Measurements from ENCODE around the gene NHLRC3.
A peak's percentile ranks its signal among the peaks of the same experiment; 100 is the strongest.

NHLRC3 gene

DNA sequence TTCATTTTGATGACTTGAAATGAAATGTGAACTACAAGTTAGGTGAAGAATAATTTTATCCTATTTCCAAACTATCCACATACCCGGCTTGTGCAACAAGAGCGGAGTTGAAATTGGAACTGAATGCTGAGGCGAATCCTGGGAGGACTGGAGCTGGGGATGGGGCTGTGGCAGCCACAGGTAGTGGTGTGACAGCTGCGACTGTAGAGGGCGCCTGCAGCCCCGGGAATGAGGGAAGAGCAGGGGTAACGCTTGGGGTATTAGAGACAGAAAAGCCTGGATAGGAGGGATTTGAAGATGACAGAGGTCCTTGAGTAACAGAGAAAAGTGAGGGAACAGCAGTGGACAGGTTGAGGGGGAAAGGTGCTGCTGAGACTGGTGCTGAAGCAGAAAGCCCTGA is 25.6 kb upstream of the NHLRC3 start:
- Histone ChIP-seq H3K79me2 (ENCODE audit: low read length) (no peaks in the 10 kb centered on the region), H3K27me3 (ENCODE audit: low read depth, low read length) (no peaks in the 10 kb centered on the region), H3K36me3 (replicated peaks; ENCODE audit: low read depth, low read length) (peaks cover 89% of the 10 kb centered on the region), H4K20me1 (ENCODE audit: insufficient read depth, low read length) (0 out of 2 replicates have a peak, but pooled peaks cover 2% of the 10 kb centered on the region), H3K27ac (ENCODE audit: low read length) (no peak overlapping the region), H3K4me1 (ENCODE audit: low read length) (no peaks in the 10 kb centered on the region), H3K9ac (ENCODE audit: low read length) (no peak overlapping the region), H3K9me3 (ENCODE audit: insufficient read depth, low read length) (no peaks in the 10 kb centered on the region), H3K4me2 (ENCODE audit: low read length) (no peak overlapping the region), H3K4me3 (ENCODE audit: low read length) (no peak overlapping the region), H2AFZ (ENCODE audit: low read depth, low read length) (no peak overlapping the region)
- TF ChIP-seq EZH2phosphoT487 (IDR thresholded peaks at IDR 0.05; ENCODE audit: low read depth): no peak
- TF ChIP-seq, protein P1, sequence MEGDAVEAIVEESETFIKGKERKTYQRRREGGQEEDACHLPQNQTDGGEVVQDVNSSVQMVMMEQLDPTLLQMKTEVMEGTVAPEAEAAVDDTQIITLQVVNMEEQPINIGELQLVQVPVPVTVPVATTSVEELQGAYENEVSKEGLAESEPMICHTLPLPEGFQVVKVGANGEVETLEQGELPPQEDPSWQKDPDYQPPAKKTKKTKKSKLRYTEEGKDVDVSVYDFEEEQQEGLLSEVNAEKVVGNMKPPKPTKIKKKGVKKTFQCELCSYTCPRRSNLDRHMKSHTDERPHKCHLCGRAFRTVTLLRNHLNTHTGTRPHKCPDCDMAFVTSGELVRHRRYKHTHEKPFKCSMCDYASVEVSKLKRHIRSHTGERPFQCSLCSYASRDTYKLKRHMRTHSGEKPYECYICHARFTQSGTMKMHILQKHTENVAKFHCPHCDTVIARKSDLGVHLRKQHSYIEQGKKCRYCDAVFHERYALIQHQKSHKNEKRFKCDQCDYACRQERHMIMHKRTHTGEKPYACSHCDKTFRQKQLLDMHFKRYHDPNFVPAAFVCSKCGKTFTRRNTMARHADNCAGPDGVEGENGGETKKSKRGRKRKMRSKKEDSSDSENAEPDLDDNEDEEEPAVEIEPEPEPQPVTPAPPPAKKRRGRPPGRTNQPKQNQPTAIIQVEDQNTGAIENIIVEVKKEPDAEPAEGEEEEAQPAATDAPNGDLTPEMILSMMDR (IDR thresholded peaks at IDR 0.05; ENCODE audit: low read depth, low read length): peak; percentile 36

DNA sequence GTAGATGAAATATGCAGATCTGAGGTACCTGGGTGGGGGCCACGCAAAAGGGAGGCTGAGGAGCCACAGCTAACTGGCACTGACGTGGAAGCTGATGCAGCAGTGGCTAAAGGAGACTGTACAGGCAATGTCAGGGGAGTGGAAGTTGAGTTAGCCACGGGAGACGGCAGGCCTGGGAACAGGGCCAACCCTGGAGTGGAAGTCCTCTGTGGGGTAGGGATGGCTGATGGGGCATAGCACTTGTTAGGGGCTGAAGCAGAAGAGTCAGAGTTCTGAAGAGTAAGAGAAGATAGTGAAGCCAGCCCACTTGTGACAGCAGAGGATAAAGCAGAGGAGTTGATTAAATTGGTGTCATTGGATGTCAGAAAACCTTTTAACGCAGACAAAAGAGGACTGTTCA is 24.8 kb upstream of the NHLRC3 start:
- no peaks in the 10 kb centered on the region for H3K27me3 ChIP-seq (ENCODE audit: low read depth, low read length)
- H3K9me3 ChIP-seq (ENCODE audit: insufficient read depth, low read length): no peaks in the 10 kb centered on the region
- peaks cover 87% of the 10 kb centered on the region for H3K36me3 ChIP-seq (replicated peaks; ENCODE audit: low read depth, low read length)
- no peak overlapping the region for H3K9ac ChIP-seq (ENCODE audit: low read length)
- H4K20me1 ChIP-seq (ENCODE audit: insufficient read depth, low read length): 0 out of 2 replicates have a peak, but pooled peaks cover 2% of the 10 kb centered on the region
- H3K79me2 ChIP-seq (ENCODE audit: low read length): no peaks in the 10 kb centered on the region
- TF ChIP-seq, protein P1 (IDR thresholded peaks at IDR 0.05; ENCODE audit: low read depth, low read length): no peak
- no peak for TF ChIP-seq EZH2phosphoT487 (IDR thresholded peaks at IDR 0.05; ENCODE audit: low read depth)
- H3K4me1 ChIP-seq (ENCODE audit: low read length): no peaks in the 10 kb centered on the region
- no peak overlapping the region for H3K27ac ChIP-seq (ENCODE audit: low read length)
- no peak overlapping the region for H3K4me2 ChIP-seq (ENCODE audit: low read length)
- H3K4me3 ChIP-seq (ENCODE audit: low read length): no peak overlapping the region
- no peak overlapping the region for H2AFZ ChIP-seq (ENCODE audit: low read depth, low read length)

DNA sequence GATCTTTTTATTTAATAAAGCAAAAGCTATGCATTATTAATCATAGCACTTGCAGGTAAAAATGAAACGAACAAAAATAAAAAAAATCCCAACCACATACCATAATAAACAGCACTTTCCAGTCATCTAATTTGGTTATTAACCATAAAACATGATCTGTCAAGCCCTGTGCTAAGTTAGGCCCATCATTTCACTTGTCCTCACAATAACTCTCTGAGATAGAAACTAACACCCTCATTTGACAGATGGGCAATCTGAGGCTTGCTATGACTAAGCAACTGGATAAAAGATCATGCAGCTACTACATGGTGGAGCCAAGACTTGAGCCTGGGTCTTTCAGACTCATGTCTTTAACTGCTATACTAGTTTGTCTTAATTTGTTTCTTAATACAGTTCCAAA is 22.2 kb upstream of the NHLRC3 start:
- no peak for TF ChIP-seq EZH2phosphoT487 (IDR thresholded peaks at IDR 0.05; ENCODE audit: low read depth)
- TF ChIP-seq, protein P1 (IDR thresholded peaks at IDR 0.05; ENCODE audit: low read depth, low read length): no peak
- H3K27me3 ChIP-seq (ENCODE audit: low read depth, low read length): no peaks in the 10 kb centered on the region
- H3K36me3 ChIP-seq (replicated peaks; ENCODE audit: low read depth, low read length): peaks cover 68% of the 10 kb centered on the region

DNA sequence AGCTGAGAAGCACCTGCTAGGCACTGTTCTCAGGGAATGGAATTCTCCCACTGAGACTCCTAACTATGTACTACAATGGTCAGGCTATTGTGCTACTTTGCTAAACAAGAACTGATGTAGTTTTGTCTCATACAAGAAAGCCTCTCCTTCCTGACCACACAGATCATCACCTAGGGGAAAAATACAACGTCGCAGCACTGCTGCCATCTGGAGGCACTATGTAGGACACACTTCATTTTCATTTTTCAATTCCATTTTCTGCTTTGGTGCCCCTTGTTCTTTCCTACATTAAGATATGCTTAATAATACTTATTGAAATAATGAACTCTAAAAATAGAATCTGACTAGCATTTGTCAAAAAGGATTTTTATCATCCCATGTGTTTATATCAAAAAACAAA is 21.5 kb upstream of the NHLRC3 start:
- Histone ChIP-seq H3K79me2 (ENCODE audit: low read length) (no peaks in the 10 kb centered on the region), H3K27me3 (ENCODE audit: low read depth, low read length) (no peaks in the 10 kb centered on the region), H2AFZ (ENCODE audit: low read depth, low read length) (no peak overlapping the region), H3K27ac (ENCODE audit: low read length) (no peak overlapping the region), H3K9ac (ENCODE audit: low read length) (no peak overlapping the region), H4K20me1 (ENCODE audit: insufficient read depth, low read length) (0 out of 2 replicates have a peak, but pooled peaks cover 2% of the 10 kb centered on the region), H3K4me1 (ENCODE audit: low read length) (no peaks in the 10 kb centered on the region), H3K4me2 (ENCODE audit: low read length) (no peak overlapping the region), H3K9me3 (ENCODE audit: insufficient read depth, low read length) (no peaks in the 10 kb centered on the region), H3K4me3 (ENCODE audit: low read length) (no peak overlapping the region), H3K36me3 (replicated peaks; ENCODE audit: low read depth, low read length) (peaks cover 66% of the 10 kb centered on the region)
- TF ChIP-seq EZH2phosphoT487 (IDR thresholded peaks at IDR 0.05; ENCODE audit: low read depth): no peak
- TF ChIP-seq, protein P1 (IDR thresholded peaks at IDR 0.05; ENCODE audit: low read depth, low read length): peak; percentile 85

More for the DNA sequence above, 22.2 kb upstream of the NHLRC3 start:
- Histone ChIP-seq H3K9ac (ENCODE audit: low read length) (no peak overlapping the region), H3K4me1 (ENCODE audit: low read length) (no peaks in the 10 kb centered on the region), H3K9me3 (ENCODE audit: insufficient read depth, low read length) (no peaks in the 10 kb centered on the region), H4K20me1 (ENCODE audit: insufficient read depth, low read length) (0 out of 2 replicates have a peak, but pooled peaks cover 2% of the 10 kb centered on the region), H3K4me3 (ENCODE audit: low read length) (no peak overlapping the region), H3K27ac (ENCODE audit: low read length) (no peak overlapping the region), H2AFZ (ENCODE audit: low read depth, low read length) (no peak overlapping the region), H3K79me2 (ENCODE audit: low read length) (no peaks in the 10 kb centered on the region), H3K4me2 (ENCODE audit: low read length) (no peak overlapping the region)
